Caki2 (cell line): ENCODE data around the gene TRPV2. TPM values are rescaled to one million over a fixed set of nuclear protein-coding genes. Genes with fewer than 3 reads are reported as not detected.
"Not testable (repeated sequence)": the region's sequence is repeated elsewhere in the genome, so short reads cannot be mapped to it uniquely, and the experiment has no call there.

Experiments
- DNase-seq: peaks from one replicate; pipeline ENCODE4 v3.0.0-alpha.2; 2015; ENCODE audit warnings: low read depth
- in situ Hi-C: cut with HindIII; loops from 2 replicates; pipeline ENCODE4 v1.10.0; 2016; ENCODE audit warnings: low sequenced_read_pairs, low pct_unique_long_range_greater_than_20kb, mixed read lengths
- total RNA-seq: library from RNA; depleted of rRNA; stranded (reverse); fragments of >200 nt; shearing (Covaris generic); gene quantifications from 2 replicates; pipeline ENCODE4 v1.2.3, GENCODE V29; 2014; ENCODE audit warnings: low replicate concordance

The TRPV2 gene
- total RNA-seq, 1 experiment from 2014 or later, result not detected

GRCh38 chr17:16398270-16399267, 16.8 kb upstream of the TRPV2 start:
- in situ Hi-C loops, result no loop called here
- peak; percentile 65 for DNase-seq

DNA sequence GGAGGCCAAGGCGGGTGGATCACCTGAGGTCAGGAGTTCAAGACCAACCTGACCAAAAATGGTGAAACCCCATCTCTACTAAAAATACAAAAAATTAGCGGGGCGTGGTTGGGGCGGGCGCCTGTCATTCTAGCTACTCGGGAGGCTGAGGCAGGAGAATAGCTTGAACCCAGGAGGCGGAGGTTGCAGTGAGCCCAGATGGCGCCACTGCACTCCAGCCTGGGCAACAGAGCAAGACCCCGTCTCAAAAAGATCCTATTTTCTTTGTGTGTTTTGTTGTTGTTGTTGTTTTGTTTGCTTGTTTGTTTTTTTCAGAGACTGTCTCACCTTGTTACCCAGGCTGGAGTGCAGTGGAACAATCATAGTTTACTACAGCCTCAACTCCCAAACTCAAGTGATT, 11.5 kb upstream of the TRPV2 start:
- in situ Hi-C loops, DNase-seq: not testable (repeated sequence)

DNA sequence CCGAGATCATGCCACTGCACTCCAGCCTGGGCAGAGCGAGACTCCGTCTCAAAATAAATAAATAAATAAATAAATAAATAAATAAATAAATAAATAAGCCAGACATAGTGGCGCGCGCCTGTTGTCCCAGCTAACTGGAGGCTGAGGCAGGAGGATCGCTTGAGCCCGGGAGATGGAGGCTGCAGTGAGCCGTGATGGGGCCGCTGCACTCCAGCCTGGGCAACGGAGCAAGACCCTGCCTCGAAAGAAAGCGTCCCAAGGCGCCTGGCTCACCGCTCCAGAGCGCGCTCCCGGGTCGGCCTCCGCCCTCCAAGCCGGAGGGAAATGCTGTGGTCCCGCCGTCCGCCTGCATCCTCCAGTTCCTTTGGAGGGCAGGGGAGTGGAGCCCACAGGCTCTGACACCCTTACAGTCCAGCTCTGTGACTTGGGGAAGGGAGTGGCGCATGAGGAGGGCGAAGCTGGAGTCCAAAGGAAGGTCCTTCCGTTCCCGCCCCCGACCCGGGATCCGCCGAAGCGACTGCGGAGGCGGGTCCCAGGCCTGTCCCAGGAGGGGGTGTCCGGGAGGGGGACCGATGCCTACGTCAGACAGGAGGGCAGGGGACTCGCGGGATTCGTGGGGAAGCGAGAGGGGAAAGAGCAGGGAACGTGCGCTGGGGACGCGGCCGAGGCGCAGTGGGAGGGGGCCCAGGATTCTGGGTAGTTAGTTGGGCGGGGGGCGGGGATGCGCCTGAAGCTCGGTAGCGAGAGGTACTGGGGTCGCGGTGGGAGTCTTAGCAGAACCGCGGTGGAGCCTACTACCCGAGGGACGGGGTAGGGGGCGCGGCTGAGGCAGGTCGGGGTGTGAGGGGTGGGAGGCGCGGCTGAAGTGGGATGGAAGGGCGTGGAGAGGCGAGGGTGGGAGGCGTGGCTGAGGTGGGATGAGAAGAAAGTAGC, 8.4 kb upstream of the TRPV2 start:
- in situ Hi-C loops, result no loop called here
- DNase-seq, result no peak

- in situ Hi-C loops, result no loop called here
- DNase-seq, result no peak
Measured at GRCh38 chr17:16407911-16408588, 7.3 kb upstream of the TRPV2 start.

GRCh38 chr17:16417399-16417798, 2.0 kb downstream of the TRPV2 start:
- DNase-seq, result no peak
- in situ Hi-C loops, result no loop called here

DNA sequence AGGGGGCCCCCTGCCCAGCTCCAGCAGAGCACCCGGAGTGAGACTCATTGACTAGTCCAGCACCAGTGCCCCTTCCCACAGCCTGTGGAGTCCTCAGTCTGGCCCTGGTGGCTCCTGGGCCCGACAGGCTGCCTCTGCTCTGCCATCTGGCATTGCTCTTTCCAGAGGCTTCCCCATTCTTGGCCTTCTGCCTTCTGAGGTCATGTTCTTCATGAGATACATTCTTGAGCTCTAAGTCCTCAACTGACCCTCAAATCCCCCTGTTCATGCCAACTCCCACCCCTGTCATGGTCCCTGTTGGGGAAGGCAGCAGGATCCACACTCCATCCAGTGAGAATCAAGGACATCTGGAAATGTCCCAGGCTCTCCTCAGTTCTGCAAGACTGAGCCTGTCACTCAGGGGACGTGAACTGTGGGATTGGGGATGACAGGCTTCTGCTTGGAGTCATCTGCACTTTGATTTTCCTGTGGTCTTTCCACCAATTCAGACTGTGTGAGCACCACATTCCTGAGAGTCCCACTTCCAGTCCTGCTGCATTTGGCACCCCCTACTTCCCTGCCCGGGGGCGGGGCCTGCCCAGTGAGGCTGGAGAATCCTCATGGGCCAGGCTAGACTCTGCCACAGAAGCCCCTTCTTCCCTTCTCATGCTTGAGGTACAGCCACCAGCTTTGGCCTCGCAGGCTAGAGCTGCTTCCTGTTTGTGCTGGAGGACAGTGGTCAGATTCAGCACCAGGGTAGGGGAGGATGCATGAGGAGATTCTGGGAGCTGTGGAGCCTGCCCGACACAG, 2.7 kb downstream of the TRPV2 start:
- DNase-seq, result no peak
- in situ Hi-C loops, result no loop called here

DNA sequence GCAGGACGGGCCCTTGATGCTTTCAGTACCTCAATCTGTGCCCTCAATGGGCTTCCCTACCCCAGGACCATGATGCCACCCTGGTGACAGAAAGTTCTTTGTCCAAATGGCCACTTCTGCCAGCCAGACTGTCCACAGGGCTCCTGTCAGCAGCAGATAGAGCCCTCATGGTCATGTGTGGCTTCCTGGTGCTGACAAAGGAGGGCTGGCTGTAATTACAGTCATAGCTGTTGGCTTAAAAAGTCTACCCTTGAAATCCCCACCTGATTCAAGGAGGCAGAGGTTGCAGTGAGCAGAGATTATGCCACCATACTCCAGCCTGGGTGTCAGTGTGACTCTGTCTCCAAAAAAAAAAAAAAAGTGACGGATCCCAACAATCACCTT, 3.3 kb downstream of the TRPV2 start:
- DNase-seq, result no peak
- in situ Hi-C loops, result no loop called here

DNA sequence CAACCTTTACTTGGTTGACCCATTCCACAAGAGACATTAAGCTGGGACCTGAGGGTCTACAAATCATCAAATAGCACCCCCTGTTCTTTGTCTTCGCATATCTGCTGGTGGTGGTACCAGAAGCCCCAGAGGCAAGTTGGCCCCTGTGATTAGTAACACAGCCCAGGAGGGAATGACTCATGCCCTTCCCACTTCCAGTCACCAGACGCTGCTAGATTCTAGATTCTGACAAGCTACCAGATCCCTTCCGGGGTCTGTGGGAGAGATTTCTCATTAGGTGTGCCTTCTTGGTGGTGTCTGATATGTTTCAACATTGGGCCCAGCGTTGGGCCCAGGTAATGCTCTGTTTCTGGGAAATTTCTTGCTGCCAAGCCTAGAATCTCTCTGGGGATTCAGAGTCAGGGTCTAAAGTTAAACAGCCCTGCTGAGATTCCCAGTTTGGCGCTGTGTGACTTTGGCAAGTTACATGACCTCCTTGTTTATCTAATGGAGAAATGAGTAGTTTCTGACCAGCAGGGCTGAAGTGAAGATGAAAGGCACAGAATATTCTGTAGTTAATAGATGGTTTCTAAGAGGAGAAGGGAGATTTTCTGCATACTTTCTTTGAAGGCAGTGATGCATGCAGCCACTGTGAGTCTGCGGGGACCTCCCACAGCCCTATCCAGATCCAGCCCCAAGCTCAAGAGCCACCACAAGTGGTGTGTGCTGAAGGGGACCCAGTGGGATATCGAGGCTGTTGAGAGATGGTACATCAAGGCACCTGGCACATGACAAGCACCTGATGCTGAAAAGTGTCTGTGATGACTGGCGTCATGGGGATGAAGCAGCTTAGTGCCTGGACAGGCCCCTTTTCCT, 3.9 kb downstream of the TRPV2 start:
- DNase-seq, result peak; percentile 77
- in situ Hi-C loops, result no loop called here

- no peak for DNase-seq
- in situ Hi-C loops, result no loop called here
Measured at GRCh38 chr17:16419929-16420271, 4.5 kb downstream of the TRPV2 start.

DNA sequence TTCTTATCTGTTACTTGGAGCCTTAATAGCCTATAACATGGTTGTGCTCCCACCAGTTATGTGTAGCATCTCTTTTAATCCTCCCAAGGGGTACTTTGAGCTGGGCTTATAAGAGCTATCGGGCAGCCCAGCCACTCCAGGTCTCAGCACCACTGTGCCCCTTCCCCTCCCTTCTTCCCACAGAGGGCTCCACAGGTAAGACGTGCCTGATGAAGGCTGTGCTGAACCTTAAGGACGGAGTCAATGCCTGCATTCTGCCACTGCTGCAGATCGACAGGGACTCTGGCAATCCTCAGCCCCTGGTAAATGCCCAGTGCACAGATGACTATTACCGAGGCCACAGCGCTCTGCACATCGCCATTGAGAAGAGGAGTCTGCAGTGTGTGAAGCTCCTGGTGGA, 7.0 kb downstream of the TRPV2 start:
- in situ Hi-C loops, result no loop called here
- DNase-seq, result no peak

DNA sequence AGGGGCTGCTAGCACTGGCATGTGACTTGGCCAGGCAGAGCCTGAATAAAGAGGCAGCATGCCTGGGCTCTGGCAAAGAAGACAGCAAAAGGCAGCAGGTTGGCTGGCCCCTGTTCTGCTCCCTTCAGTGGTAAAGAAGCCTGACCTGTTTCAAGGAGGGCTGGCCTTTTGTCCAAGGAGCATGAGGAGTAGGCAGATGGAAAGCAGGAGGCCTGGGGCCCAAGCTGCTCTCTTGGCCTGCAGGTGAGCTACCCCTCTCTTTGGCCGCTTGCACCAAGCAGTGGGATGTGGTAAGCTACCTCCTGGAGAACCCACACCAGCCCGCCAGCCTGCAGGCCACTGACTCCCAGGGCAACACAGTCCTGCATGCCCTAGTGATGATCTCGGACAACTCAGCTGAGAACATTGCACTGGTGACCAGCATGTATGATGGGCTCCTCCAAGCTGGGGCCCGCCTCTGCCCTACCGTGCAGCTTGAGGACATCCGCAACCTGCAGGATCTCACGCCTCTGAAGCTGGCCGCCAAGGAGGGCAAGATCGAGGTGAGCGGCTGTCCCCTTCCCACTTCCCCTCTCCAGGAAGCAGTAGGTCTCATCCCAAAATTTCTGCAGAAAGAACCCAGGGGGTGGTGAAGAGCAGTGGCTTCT, 8.0 kb downstream of the TRPV2 start:
- DNase-seq, result no peak
- in situ Hi-C loops, result no loop called here

GRCh38 chr17:16425202-16425601, 9.8 kb downstream of the TRPV2 start:
- in situ Hi-C loops, result no loop called here

DNA sequence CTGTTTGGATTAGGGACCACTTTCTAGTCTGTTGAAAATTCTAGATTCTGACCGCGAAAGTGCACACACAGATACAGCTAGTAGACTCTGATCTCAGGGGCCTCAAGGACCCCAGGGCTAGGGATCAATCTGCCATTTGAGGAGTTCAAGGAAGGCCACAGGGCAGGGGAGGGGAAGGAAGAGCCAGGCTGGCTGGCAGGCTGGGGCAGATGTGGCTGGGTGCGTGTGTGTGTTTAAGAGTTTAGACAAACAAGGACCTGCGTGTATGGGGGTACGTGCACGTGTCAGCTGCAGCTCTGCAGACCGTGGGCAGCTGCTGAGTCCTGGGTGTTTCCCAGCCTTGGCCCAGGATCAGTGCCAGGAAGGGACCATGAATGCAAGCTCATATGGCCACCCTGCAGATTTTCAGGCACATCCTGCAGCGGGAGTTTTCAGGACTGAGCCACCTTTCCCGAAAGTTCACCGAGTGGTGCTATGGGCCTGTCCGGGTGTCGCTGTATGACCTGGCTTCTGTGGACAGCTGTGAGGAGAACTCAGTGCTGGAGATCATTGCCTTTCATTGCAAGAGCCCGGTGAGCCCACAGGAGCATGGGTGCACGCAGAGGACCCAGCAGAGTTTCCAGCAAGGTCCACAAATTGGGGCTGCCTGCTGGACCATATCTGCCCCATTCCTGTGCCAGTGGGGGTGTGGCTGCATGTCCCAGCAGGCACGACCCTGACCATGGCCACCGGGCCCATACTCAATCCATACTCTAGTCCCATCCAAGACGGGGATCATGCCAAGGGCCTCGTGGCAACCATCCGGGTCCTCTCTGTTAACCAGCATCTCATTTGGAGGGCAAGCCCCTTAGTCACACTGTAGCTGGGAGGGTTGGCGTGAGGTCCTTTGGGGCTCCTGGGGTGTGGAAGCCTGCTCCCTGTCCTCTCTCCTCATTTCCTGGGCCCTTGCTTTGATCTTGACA, 10.6 kb downstream of the TRPV2 start:
- in situ Hi-C loops, result no loop called here
- DNase-seq, result no peak

More at GRCh38 chr17:16425202-16425601, 9.8 kb downstream of the TRPV2 start:
- DNase-seq, result no peak

DNA sequence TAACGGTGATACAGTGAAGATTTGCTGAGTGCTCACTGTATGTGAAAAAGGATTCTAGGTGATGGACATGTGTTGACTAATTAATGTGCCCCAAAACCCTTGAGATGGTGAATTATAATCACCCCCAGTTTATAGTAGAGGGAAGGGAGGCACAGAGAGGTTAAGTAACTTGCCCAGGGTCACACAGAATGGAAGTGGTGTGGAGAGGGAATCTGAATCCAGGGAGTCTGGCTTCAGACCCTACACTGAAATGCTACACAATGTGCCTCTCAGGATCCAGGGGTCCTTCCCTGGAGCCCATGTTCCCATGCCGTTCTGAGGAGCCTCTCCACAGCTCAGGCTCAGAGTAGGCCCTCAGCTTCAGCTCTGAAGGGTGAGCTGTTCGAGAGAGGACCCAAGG, 11.6 kb downstream of the TRPV2 start:
- in situ Hi-C loops, result no loop called here
- no peak for DNase-seq

- in situ Hi-C loops, result no loop called here
- no peak for DNase-seq
Measured at GRCh38 chr17:16428098-16428882, 12.9 kb downstream of the TRPV2 start.
